ENCODE results near the gene KREMEN2. TPM values are rescaled to one million over a fixed set of nuclear protein-coding genes. Genes with fewer than 3 reads are reported as not detected.

KREMEN2 gene
- total and polyA plus RNA-seq, 2 of the 13 experiments (the other 11 are each of a cell fraction or from before 2014, with no cell fraction given): 0.48 to 1.2 TPM

DNA sequence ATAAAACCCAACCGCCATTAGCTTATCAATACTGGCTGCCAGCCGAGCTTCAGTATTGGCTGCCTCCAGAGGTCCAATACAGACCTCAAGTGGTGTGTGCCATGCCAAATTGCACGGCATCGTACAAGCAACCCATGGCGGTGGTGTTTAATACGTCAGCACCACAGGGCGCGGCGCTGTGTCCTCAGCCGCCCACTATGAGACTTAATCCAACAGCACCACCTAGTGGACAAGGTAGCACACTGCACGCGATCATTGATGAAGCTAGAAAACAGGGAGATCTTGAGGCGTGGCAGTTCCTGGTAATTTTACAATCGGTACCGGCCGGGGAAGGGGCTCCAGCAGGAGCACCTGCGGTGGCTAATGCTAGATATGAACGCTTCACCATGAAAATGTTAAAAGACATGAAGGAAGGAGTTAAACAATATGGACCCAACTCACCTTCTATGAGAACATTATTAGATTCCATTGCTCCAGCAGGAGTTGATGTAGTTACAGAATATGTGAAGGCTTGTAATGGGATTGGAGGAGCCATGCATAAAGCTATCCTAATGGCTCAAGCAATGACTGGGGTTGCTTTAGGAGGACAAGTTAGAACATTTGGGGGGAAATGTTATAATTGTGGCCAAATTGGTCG lies 36.9 kb upstream of the KREMEN2 start (continued):
- TF ChIP-seq SRY (CRISPR knock-in tag; IDR thresholded peaks at IDR 0.05): no peak
- 0 out of 2 replicates have a peak, but pooled peaks have one; percentile 37 for TF ChIP-seq ZNF792 (CRISPR knock-in tag; IDR thresholded peaks at IDR 0.05)
- no peak for TF ChIP-seq ESRRA (CRISPR knock-in tag; IDR thresholded peaks at IDR 0.05; ENCODE audit: low read depth)
- TF ChIP-seq ASH2L (IDR thresholded peaks at IDR 0.05; ENCODE audit: insufficient read length, low read depth, low read length): no peak
- TF ChIP-seq, protein P1, sequence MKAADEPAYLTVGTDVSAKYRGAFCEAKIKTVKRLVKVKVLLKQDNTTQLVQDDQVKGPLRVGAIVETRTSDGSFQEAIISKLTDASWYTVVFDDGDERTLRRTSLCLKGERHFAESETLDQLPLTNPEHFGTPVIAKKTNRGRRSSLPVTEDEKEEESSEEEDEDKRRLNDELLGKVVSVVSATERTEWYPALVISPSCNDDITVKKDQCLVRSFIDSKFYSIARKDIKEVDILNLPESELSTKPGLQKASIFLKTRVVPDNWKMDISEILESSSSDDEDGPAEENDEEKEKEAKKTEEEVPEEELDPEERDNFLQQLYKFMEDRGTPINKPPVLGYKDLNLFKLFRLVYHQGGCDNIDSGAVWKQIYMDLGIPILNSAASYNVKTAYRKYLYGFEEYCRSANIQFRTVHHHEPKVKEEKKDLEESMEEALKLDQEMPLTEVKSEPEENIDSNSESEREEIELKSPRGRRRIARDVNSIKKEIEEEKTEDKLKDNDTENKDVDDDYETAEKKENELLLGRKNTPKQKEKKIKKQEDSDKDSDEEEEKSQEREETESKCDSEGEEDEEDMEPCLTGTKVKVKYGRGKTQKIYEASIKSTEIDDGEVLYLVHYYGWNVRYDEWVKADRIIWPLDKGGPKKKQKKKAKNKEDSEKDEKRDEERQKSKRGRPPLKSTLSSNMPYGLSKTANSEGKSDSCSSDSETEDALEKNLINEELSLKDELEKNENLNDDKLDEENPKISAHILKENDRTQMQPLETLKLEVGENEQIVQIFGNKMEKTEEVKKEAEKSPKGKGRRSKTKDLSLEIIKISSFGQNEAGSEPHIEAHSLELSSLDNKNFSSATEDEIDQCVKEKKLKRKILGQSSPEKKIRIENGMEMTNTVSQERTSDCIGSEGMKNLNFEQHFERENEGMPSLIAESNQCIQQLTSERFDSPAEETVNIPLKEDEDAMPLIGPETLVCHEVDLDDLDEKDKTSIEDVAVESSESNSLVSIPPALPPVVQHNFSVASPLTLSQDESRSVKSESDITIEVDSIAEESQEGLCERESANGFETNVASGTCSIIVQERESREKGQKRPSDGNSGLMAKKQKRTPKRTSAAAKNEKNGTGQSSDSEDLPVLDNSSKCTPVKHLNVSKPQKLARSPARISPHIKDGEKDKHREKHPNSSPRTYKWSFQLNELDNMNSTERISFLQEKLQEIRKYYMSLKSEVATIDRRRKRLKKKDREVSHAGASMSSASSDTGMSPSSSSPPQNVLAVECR (CRISPR knock-in tag; IDR thresholded peaks at IDR 0.05; ENCODE audit: borderline replicate concordance): no peak; the same call in 1 of the 2 replicates
- TF ChIP-seq ARID2 (CRISPR knock-in tag; IDR thresholded peaks at IDR 0.05; ENCODE audit: borderline replicate concordance): no peak
- TF ChIP-seq ZNF614 (CRISPR knock-in tag; IDR thresholded peaks at IDR 0.05; ENCODE audit: borderline replicate concordance): no peak
- TF ChIP-seq, protein P2, sequence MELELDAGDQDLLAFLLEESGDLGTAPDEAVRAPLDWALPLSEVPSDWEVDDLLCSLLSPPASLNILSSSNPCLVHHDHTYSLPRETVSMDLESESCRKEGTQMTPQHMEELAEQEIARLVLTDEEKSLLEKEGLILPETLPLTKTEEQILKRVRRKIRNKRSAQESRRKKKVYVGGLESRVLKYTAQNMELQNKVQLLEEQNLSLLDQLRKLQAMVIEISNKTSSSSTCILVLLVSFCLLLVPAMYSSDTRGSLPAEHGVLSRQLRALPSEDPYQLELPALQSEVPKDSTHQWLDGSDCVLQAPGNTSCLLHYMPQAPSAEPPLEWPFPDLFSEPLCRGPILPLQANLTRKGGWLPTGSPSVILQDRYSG (CRISPR knock-in tag; IDR thresholded peaks at IDR 0.05): no peak
- no peak for TF ChIP-seq ZNF724P (CRISPR knock-in tag; IDR thresholded peaks at IDR 0.05; ENCODE audit: borderline replicate concordance)
- TF ChIP-seq, protein P3, sequence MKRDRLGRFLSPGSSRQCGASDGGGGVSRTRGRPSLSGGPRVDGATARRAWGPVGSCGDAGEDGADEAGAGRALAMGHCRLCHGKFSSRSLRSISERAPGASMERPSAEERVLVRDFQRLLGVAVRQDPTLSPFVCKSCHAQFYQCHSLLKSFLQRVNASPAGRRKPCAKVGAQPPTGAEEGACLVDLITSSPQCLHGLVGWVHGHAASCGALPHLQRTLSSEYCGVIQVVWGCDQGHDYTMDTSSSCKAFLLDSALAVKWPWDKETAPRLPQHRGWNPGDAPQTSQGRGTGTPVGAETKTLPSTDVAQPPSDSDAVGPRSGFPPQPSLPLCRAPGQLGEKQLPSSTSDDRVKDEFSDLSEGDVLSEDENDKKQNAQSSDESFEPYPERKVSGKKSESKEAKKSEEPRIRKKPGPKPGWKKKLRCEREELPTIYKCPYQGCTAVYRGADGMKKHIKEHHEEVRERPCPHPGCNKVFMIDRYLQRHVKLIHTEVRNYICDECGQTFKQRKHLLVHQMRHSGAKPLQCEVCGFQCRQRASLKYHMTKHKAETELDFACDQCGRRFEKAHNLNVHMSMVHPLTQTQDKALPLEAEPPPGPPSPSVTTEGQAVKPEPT (CRISPR knock-in tag; IDR thresholded peaks at IDR 0.05; ENCODE audit: low read depth): no peak
- TF ChIP-seq RXRB (CRISPR knock-in tag; IDR thresholded peaks at IDR 0.05; ENCODE audit: borderline replicate concordance): peak; percentile 44; the same call in 1 of the 2 replicates
- no peak for TF ChIP-seq HOXA7 (CRISPR knock-in tag; IDR thresholded peaks at IDR 0.05)
- TF ChIP-seq ZNF841 (CRISPR knock-in tag; IDR thresholded peaks at IDR 0.05; ENCODE audit: borderline replicate concordance): no peak
- TF ChIP-seq SALL2 (CRISPR knock-in tag; IDR thresholded peaks at IDR 0.05): no peak
- TF ChIP-seq, protein P4, sequence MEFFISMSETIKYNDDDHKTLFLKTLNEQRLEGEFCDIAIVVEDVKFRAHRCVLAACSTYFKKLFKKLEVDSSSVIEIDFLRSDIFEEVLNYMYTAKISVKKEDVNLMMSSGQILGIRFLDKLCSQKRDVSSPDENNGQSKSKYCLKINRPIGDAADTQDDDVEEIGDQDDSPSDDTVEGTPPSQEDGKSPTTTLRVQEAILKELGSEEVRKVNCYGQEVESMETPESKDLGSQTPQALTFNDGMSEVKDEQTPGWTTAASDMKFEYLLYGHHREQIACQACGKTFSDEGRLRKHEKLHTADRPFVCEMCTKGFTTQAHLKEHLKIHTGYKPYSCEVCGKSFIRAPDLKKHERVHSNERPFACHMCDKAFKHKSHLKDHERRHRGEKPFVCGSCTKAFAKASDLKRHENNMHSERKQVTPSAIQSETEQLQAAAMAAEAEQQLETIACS (CRISPR knock-in tag; IDR thresholded peaks at IDR 0.05): peak; percentile 26; the same call in 1 of the 2 replicates
- TF ChIP-seq STAG1 (CRISPR knock-in tag; IDR thresholded peaks at IDR 0.05): peak; percentile 86
- TF ChIP-seq POLR2G (IDR thresholded peaks at IDR 0.05; ENCODE audit: low read depth, low read length): no peak
- no peak for TF ChIP-seq ZNF788 (CRISPR knock-in tag; IDR thresholded peaks at IDR 0.05; ENCODE audit: borderline replicate concordance)
- TF ChIP-seq, protein P5, sequence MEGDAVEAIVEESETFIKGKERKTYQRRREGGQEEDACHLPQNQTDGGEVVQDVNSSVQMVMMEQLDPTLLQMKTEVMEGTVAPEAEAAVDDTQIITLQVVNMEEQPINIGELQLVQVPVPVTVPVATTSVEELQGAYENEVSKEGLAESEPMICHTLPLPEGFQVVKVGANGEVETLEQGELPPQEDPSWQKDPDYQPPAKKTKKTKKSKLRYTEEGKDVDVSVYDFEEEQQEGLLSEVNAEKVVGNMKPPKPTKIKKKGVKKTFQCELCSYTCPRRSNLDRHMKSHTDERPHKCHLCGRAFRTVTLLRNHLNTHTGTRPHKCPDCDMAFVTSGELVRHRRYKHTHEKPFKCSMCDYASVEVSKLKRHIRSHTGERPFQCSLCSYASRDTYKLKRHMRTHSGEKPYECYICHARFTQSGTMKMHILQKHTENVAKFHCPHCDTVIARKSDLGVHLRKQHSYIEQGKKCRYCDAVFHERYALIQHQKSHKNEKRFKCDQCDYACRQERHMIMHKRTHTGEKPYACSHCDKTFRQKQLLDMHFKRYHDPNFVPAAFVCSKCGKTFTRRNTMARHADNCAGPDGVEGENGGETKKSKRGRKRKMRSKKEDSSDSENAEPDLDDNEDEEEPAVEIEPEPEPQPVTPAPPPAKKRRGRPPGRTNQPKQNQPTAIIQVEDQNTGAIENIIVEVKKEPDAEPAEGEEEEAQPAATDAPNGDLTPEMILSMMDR (CRISPR knock-in tag; IDR thresholded peaks at IDR 0.05): peak; percentile 95

Measured in HepG2 (cell line).